GM15510 (cell line): ENCODE measurements around the gene ST3GAL6.

Experiments used
- POLR2A ChIP-seq: IDR thresholded peaks from 3 replicates; pipeline ENCODE4 v1.6.1; 2011; ENCODE audit warnings: borderline replicate concordance; ENCODE audit not compliant: insufficient read length; ENCODE audit errors: extremely low read depth

ST3GAL6 gene

DNA sequence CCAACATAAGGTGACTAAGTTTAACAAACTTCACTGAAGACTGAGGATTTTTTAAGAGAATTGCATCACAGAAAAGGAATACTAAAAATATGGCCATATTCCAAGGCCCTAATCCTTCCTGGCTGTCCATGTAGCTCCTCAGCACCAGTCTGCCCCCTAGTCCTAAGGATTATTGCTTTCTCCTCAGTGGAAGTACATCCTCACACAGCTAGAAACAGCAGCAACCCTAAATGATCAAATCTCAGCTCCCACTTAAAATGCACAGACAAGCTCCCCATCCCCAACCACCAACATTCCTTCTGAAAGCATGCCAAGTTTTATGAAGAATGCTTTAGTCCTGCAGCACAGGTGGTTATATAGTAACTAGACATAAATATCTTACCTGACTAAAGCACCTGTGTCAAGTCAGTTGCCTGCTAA lies 14.7 kb downstream of the ST3GAL6 start:
- no peak for TF ChIP-seq POLR2A

DNA sequence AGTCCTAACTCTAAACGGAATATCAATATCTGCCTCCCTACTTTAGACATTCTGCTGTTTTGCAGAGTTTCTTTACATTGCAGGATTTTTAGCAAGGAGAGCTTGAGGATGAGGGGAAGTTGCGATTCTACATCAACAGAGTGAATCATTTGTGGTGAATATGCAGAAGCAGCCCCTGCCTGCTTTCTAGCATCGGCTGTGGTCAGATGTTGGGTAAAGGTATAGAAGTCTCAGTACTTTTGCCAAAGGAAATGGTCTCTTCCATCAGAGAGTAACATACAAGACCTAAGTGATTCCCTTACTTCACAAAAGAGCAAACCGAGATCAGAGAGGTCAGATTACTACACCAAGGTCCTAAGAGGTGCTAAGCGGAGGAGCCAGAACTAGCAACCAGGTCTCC lies 15.2 kb downstream of the ST3GAL6 start:
- no peak for TF ChIP-seq POLR2A

DNA sequence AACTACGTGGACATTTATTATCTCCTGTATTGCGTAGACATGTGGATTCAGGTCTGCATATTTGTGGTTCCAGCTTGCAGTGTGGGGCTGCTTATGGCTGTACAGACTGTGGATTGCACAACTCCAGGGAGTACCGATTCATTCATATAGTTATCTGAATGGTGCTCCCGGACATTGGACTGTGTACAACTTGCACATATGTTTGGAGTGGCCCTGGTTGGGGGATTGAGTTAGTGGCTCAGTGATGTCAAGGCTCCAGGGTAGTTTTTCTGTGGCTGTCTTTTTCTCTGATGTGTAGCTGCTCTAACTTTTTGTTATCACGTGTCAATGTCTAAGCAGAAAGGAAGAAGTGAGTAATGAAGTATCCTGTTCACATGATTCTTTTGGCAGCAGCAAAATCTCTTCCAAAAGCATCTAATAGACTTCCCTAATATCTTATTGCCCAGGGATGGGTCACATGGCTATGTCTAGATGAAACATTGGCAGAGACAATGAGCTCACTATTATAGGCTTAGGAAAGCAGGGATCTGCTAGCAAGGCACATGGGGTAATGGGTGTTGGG lies 15.8 kb downstream of the ST3GAL6 start:
- no peak for TF ChIP-seq POLR2A

DNA sequence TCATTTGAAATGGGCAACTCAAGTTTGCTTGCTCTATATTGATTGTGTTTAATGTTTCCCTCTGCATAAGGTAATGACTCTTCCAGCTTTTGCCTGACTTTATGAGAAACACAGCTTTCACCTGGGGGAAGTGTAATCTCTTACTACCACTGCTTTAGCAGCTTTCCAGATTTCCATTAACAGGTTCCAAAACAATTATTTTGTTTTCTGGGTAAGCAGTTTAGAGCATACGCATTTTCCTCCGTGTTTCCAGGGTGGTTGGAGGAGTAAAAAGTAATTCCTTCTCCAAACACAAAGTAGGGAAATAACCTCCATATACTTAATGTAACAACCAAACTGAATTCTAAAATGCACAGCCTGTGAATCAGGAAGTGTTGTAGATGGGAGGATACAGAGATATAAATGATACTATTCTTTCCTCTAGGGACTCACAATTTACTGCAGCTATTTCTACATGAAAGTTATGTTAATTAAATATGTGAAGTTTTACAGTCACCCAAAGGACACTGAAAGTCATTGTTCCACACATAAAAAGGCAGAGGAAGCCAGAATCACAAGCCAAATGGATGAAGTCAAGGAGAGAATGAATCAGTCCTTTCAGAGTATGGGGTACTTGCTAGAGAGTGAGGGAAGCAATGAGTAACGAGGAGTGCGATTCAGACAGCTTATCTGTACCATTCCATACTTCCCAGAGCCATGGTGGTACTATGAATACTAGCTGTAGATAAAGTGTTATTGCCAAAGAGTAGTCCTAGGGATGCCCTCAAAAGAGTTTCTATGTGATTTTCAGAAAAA lies 16.6 kb downstream of the ST3GAL6 start:
- no peak for TF ChIP-seq POLR2A

DNA sequence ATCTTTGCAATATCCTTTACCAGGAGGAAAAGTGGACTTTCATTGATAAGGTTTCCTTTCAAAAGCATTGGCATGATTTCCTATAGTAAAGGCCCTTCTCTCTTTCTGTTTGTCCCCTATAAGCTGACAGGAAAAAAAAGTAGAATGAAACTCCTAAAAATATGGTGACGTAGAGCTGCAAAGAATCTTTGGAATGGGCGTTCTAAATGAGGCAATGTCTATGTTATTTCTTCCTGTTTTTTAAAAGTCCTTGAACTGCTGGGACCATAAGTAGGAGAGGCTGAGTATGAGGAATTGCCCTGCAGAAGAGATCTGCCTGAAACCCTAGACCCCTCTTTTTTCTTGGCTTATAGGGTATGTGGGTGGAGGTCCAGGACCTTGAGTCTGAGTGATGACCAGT lies 17.2 kb downstream of the ST3GAL6 start:
- TF ChIP-seq POLR2A, result no peak

DNA sequence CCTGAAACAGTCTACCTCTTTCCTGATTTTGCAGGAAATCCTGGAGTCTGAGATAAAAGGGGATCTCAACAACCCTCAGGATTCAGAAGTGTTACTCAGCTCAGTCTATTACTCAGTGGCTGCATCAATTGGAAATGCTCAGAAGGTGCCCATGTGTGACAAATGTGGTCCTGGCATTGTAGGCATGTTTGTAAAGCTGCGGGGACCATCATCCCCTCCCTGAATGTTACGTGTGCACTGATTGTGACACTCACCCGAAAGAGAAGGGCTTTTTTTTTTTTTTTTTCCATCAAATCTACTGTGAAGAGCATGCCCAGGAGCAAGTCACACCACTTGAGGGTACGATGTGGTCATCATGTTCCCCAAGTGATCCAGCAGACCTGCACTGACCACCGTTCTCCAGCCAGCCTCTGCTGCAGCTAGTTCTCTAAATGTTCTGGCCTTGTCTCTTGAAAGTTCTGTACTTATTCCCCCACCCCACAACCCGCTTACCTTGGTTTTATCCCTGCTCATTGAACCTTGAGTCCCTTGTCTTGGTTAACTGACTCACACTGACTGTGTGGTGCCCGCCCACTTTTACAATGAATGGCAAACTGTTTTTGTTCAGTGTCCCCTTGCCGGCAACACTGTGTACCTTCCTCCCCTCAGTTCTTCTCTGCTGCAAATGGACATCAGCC lies 19.8 kb downstream of the ST3GAL6 start:
- TF ChIP-seq POLR2A, result no peak

DNA sequence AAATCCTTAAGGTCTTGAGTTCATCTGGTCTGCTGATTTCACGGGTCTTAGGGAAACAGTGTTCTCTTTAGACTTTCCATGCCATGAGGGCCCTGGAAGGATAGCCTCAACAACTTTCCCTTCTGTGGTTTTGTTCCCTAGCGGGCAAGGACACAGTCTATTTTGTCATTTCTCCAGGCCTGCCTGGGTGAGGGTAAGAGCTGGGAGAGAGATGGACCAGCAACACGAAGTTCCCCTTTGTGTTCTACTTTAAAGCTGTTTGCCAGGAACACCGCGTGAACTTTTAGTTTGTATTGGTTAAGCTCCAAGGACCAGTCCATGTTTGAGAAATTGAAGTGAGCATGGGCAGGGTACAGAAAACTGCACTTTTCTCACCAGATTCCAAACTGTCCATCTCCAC lies 20.9 kb downstream of the ST3GAL6 start:
- TF ChIP-seq POLR2A, result no peak

DNA sequence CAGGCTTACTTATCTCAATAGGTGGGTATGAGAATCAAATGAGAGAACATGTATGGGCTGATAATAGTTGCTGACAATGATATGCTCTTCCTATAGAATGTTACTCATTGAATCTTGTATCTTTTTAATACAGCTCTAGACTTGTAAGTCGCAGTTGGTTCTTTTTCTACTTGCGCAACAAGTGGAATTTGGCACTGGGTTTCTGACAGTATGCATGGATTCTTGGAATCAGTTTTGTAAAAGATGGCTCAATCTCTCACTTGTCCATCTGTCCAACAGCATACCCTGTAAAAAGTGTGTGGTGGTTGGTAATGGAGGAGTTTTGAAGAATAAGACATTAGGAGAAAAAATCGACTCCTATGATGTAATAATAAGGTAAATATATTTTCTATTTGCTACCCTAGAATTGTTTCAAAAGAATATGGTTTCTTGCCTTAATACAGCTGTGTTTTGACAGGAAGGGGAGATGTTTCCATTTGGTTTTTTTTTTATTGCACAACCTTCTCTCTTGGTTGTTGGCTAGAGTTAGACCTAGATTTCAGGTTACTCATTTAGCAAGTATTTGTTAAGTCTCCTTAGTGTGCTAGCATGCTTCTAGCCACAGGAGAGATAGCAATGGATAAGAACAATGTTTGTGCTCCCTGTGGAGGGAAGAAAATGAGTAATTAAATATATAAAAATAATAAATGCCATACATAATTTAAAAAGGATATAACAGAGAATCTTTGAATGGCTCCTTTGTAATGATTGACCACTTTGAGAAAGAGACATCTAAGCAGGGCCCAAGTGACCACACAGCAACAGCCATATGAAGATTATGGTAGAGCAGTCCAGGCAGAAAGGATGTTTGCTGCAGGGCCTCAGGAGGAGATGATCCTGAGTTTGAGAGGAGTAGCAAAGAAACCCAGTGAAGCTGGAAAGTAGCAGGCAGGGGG lies 21.8 kb downstream of the ST3GAL6 start:
- no peak for TF ChIP-seq POLR2A

DNA sequence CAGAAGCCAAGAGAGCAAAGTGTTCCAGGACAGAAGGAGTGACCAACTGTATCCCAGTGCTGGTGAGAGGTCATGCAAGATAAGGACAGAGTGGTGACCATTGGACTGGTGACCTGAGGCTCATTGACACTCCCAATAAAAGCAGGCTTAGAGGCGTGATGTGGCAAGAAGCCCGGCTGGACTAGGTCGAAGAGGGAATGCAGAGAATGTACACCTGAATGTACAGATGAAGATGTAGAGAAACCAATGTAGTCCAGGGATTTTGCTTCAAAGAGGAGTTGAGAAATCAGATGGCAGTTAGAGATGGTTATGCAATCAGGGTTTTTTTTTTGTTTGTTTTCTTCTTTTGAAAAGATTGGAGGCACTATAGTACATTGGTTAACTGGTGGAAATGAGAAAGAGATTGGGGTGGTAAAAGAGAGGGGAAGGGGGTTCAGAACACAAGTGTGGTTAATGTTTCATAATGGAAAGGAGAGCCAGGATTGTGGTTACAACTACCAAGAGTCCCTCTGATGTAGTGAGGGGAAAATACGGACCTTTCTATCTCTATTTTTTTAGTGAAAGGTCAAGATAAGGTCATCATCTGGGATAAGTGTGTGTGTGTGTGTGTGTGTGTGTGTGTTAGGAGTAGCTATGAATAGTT lies 23.3 kb downstream of the ST3GAL6 start:
- no peak for TF ChIP-seq POLR2A

DNA sequence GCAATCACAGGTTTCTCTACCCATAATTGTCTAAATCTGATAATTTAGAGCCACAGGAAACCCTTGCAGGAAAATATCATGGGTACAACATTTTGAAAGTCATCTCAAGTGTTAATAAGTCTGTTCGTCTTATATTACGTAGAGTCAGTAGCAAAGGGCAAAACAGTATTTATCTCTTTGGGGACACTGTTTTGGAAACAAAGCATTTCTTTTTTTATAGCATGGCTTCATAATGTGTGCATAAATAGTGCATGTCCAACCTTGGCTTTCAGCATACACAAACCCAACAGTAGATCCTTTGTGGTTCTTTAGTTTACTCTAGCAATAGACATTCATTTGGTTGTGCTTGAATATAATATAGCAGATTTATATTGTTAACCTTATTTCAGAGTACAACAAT lies 24.0 kb downstream of the ST3GAL6 start:
- no peak for TF ChIP-seq POLR2A

DNA sequence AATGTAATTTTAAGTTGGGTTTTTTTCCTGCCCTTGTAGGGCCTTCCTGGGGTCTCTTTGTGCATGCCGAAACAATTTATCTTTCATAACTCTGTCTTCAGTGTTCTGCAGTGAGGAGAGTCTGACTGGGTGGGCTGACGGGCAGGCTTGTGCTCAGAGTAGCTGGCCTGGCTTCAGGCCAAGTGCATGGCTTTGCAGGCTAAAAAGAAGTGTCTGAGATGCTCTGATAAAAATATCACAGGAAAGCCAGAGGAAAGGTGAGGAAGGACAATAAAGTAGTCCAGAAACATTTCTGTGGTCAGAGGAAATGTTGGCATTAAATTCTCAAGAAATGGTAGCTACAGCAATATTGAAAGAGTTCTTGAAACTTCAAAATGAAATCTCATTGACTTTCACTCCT lies 25.5 kb downstream of the ST3GAL6 start:
- TF ChIP-seq POLR2A, result no peak

DNA sequence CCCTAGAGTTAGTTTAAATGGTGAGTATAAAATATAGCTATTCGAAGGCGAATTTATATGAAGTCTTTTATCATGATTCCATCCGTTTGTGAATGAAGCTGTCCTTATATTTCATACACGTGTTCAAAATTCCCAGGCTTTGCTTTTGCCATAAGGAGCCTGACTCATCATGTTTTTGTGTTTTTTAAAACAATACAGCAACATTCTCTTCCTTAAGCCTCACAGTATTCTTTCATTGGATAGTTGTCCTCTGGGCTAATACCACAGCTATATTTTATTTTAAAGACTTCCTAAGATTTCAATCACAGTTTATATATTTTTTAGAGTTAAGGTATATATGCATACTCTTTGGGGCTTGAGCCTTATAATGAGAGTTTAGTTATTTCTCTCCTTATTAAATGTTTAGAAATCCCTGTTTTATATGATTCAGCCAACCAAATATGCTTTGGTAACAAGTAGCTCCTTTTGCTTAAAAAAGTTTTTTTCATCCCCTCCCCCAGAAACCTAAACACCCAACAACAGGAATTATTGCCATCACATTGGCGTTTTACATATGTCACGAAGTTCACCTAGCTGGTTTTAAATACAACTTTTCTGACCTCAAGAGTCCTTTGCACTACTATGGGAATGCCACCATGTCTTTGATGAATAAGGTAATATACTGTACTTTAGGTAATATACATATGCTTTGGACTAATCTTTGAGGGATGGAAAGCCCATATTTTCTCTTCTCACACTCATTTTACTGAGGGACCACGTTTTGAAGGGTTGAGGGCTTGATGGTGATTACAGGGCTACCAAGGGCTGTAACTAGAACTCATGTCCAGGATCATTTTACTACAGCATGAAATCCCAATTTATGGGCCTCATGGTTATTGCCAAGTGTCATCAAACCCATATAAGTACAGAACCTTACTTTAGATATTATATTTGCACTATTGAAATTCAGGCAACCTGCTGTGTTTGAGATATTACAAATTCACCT lies 28.5 kb downstream of the ST3GAL6 start:
- TF ChIP-seq POLR2A, result no peak

DNA sequence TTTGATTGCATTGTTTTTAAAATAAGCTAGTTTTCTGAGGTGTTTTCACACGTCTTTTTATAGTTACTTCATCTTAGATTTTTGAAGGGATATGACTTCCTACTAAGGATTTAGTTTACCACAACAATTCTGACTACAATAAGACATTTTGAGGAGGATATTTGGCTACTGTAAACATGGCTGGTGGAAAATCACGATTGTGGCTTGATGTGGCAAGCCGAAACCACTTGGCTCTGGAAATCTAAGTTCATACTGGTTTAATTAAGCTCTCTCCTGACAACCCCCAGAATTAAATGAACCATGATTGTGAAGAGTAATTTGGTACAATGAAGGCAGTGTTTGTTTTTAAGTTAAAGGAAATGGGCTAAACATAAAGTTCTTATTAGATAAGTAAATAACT lies 30.8 kb downstream of the ST3GAL6 start:
- no peak for TF ChIP-seq POLR2A
